ENCODE measurements around the gene AUTS2.

Gene AUTS2

GRCh38 chr7:69656077-69656476 lies 57.8 kb downstream of the AUTS2 start:
- no peaks in the 10 kb centered on the region for H3K27me3 ChIP-seq
- H3K27ac ChIP-seq, result no peak overlapping the region
- no peaks in the 10 kb centered on the region for H3K36me3 ChIP-seq
- TF ChIP-seq CTCF (IDR thresholded peaks at IDR 0.05), result no peak
- no peak overlapping the region for H3K4me3 ChIP-seq (ENCODE audit: low read depth in 1 of 2, low read length in 1 of 2)
- H3K9me3 ChIP-seq, result no peaks in the 10 kb centered on the region
- peaks cover 0 to 6% of the 10 kb centered on the region in 2 experiments for H3K4me1 ChIP-seq (ENCODE audit: control insufficient read depth in 1 of 2, insufficient read depth in 1 of 2, low read depth in 1 of 2, low read length in 1 of 2)

- H3K4me3 ChIP-seq (ENCODE audit: low read depth in 1 of 2, low read length in 1 of 2), result no peak overlapping the region
- no peak overlapping the region for H3K27ac ChIP-seq
- no peaks in the 10 kb centered on the region for H3K9me3 ChIP-seq
- H3K4me1 ChIP-seq (ENCODE audit: control insufficient read depth in 1 of 2, insufficient read depth in 1 of 2, low read depth in 1 of 2, low read length in 1 of 2), result peaks cover 0 to 6% of the 10 kb centered on the region in 2 experiments
- H3K36me3 ChIP-seq, result no peaks in the 10 kb centered on the region
- no peaks in the 10 kb centered on the region for H3K27me3 ChIP-seq
- no peak for TF ChIP-seq CTCF (IDR thresholded peaks at IDR 0.05)
These were observed 58.6 kb downstream of the AUTS2 start for GRCh38 chr7:69656890-69657289.

GRCh38 chr7:69657331-69657730 lies 59.1 kb downstream of the AUTS2 start:
- H3K36me3 ChIP-seq, result no peaks in the 10 kb centered on the region
- H3K27me3 ChIP-seq, result no peaks in the 10 kb centered on the region
- H3K27ac ChIP-seq, result no peak overlapping the region
- H3K9me3 ChIP-seq, result no peaks in the 10 kb centered on the region
- TF ChIP-seq CTCF (IDR thresholded peaks at IDR 0.05), result no peak
- H3K4me1 ChIP-seq (ENCODE audit: control insufficient read depth in 1 of 2, insufficient read depth in 1 of 2, low read depth in 1 of 2, low read length in 1 of 2), result peaks cover 0 to 6% of the 10 kb centered on the region in 2 experiments
- no peak overlapping the region for H3K4me3 ChIP-seq (ENCODE audit: low read depth in 1 of 2, low read length in 1 of 2)

GRCh38 chr7:69657985-69658384 lies 59.7 kb downstream of the AUTS2 start:
- peaks cover 0 to 6% of the 10 kb centered on the region in 2 experiments for H3K4me1 ChIP-seq (ENCODE audit: control insufficient read depth in 1 of 2, insufficient read depth in 1 of 2, low read depth in 1 of 2, low read length in 1 of 2)

GRCh38 chr7:69659983-69660382 lies 61.7 kb downstream of the AUTS2 start:
- H3K27ac ChIP-seq, result no peak overlapping the region
- no peaks in the 10 kb centered on the region for H3K9me3 ChIP-seq
- TF ChIP-seq CTCF (IDR thresholded peaks at IDR 0.05), result no peak
- H3K4me3 ChIP-seq (ENCODE audit: low read depth in 1 of 2, low read length in 1 of 2), result no peak overlapping the region
- no peaks in the 10 kb centered on the region for H3K4me1 ChIP-seq (ENCODE audit: control insufficient read depth in 1 of 2, insufficient read depth in 1 of 2, low read depth in 1 of 2, low read length in 1 of 2)
- H3K27me3 ChIP-seq, result no peaks in the 10 kb centered on the region
- H3K36me3 ChIP-seq, result no peaks in the 10 kb centered on the region

More at GRCh38 chr7:69657985-69658384, 59.7 kb downstream of the AUTS2 start:
- H3K27ac ChIP-seq, result no peak overlapping the region
- H3K27me3 ChIP-seq, result no peaks in the 10 kb centered on the region
- no peaks in the 10 kb centered on the region for H3K36me3 ChIP-seq
- no peaks in the 10 kb centered on the region for H3K9me3 ChIP-seq
- no peak for TF ChIP-seq CTCF (IDR thresholded peaks at IDR 0.05)
- no peak overlapping the region for H3K4me3 ChIP-seq (ENCODE audit: low read depth in 1 of 2, low read length in 1 of 2)

- Histone ChIP-seq H3K27me3 (no peaks in the 10 kb centered on the region), H3K27ac (no peak overlapping the region), H3K4me1 (ENCODE audit: control insufficient read depth in 1 of 2, insufficient read depth in 1 of 2, low read depth in 1 of 2, low read length in 1 of 2) (no peaks in the 10 kb centered on the region), H3K36me3 (no peaks in the 10 kb centered on the region), H3K9me3 (no peaks in the 10 kb centered on the region), H3K4me3 (ENCODE audit: low read depth in 1 of 2, low read length in 1 of 2) (no peak overlapping the region)
- TF ChIP-seq CTCF (IDR thresholded peaks at IDR 0.05), result no peak
These were observed 63.1 kb downstream of the AUTS2 start for GRCh38 chr7:69661342-69661741.

Data from neutrophil (primary cell).